ENCODE data around the gene PSMB7. TPM values are rescaled to one million over a fixed set of nuclear protein-coding genes. Genes with fewer than 3 reads are reported as not detected.

The PSMB7 gene
- total RNA-seq, 1 donor from 2014 or later: 114 TPM

GRCh38 chr9:124385623-124386022 is 29.6 kb downstream of the PSMB7 start:
- DNase-seq (ENCODE audit: low spot score): no peak

GRCh38 chr9:124384846-124385245 is 30.4 kb downstream of the PSMB7 start:
- DNase-seq (ENCODE audit: low spot score): no peak

GRCh38 chr9:124384210-124384609 is 31.0 kb downstream of the PSMB7 start:
- DNase-seq (ENCODE audit: low spot score): no peak

GRCh38 chr9:124381170-124381945 is 33.9 kb downstream of the PSMB7 start:
- no peak for DNase-seq (ENCODE audit: low spot score)

- no peak for DNase-seq (ENCODE audit: low spot score)
Observed at GRCh38 chr9:124377551-124378406, 37.5 kb downstream of the PSMB7 start.

- DNase-seq (ENCODE audit: low spot score): no peak
Observed at GRCh38 chr9:124376329-124376728, 38.9 kb downstream of the PSMB7 start.

GRCh38 chr9:124375726-124376125 is 39.5 kb downstream of the PSMB7 start:
- DNase-seq (ENCODE audit: low spot score): no peak

GRCh38 chr9:124373851-124374250 is 41.4 kb downstream of the PSMB7 start:
- no peak for DNase-seq (ENCODE audit: low spot score)

- DNase-seq (ENCODE audit: low spot score): no peak
Observed at GRCh38 chr9:124373386-124373785, 41.9 kb downstream of the PSMB7 start.

- DNase-seq (ENCODE audit: low spot score): no peak
Observed at GRCh38 chr9:124372038-124372437, 43.2 kb downstream of the PSMB7 start.

GRCh38 chr9:124370896-124371582 is 44.2 kb downstream of the PSMB7 start:
- no peak for DNase-seq (ENCODE audit: low spot score)

GRCh38 chr9:124369231-124369797 is 45.9 kb downstream of the PSMB7 start:
- no peak for DNase-seq (ENCODE audit: low spot score)

GRCh38 chr9:124368692-124369091 is 46.5 kb downstream of the PSMB7 start:
- no peak for DNase-seq (ENCODE audit: low spot score)

- DNase-seq (ENCODE audit: low spot score): no peak
Observed at GRCh38 chr9:124366476-124367220, 48.6 kb downstream of the PSMB7 start.

- DNase-seq (ENCODE audit: low spot score): no peak
Observed at GRCh38 chr9:124365036-124365435, 50.2 kb downstream of the PSMB7 start.

- no peak for DNase-seq (ENCODE audit: low spot score)
Observed at GRCh38 chr9:124364141-124364540, 51.1 kb downstream of the PSMB7 start.

- no peak for DNase-seq (ENCODE audit: low spot score)
Observed at GRCh38 chr9:124363326-124364096, 51.7 kb downstream of the PSMB7 start.

- no peak for DNase-seq (ENCODE audit: low spot score)
Observed at GRCh38 chr9:124361128-124361527, 54.1 kb downstream of the PSMB7 start.

GRCh38 chr9:124359855-124360678 is 55.2 kb downstream of the PSMB7 start:
- no peak for DNase-seq (ENCODE audit: low spot score)

Measured in mesenteric fat pad (tissue), 1 donor.